ENCODE measurements around the gene WNT7B.

DNA sequence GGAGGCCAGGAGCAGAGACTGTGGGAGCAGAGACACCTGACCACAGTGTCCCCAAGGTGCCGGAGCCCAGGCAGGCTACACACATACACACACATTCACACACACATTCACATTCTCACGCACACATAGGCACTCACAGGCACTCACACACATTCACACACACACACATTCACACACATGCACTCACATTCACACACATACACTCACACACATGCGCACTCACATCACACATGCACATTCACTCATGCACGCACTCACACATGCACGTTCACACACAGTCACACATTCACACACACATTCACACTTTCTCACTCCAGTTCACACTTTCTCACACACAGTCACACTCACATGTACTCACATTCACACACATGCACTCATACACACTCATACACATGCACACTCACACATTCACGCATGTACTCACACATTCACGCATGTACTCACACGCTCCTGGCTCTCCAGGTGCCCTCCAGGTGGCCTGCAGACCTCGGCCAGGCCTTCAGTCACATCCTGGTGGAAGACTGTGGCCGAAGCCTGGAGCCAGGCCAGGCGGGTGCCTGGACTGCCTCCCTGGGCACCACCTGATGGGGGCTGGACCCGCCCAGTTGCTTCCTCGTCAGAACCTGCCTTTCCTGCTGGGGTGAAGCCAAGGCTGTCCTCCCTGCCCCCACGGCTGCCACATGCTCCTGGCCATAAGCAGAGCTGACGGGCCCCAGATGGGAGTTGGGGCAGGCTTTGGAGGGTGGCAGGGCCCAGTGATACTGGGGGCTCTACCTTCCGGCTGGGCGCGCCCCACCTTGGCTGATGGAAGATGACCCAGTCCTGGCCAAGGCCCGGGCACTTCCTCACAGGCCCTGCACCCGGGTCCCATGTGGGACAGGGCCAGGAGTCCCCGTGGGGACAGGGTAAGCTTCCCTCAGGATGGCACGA, 89.5 kb downstream of the WNT7B start:
- TF ChIP-seq, protein P1, sequence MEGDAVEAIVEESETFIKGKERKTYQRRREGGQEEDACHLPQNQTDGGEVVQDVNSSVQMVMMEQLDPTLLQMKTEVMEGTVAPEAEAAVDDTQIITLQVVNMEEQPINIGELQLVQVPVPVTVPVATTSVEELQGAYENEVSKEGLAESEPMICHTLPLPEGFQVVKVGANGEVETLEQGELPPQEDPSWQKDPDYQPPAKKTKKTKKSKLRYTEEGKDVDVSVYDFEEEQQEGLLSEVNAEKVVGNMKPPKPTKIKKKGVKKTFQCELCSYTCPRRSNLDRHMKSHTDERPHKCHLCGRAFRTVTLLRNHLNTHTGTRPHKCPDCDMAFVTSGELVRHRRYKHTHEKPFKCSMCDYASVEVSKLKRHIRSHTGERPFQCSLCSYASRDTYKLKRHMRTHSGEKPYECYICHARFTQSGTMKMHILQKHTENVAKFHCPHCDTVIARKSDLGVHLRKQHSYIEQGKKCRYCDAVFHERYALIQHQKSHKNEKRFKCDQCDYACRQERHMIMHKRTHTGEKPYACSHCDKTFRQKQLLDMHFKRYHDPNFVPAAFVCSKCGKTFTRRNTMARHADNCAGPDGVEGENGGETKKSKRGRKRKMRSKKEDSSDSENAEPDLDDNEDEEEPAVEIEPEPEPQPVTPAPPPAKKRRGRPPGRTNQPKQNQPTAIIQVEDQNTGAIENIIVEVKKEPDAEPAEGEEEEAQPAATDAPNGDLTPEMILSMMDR (IDR thresholded peaks at IDR 0.05) = no peak
- no peak for TF ChIP-seq POLR2A (IDR thresholded peaks at IDR 0.05)
